Natural killer cell (primary cell): ENCODE measurements around the gene KNCN. TPM values are rescaled to one million over a fixed set of nuclear protein-coding genes. Genes with fewer than 3 reads are reported as not detected.

Experiments
- ATAC-seq, 3 donors: fragments of 150-1000 bp in 2 of 3; fragments of 200-7000 bp in 1 of 3; cut with Tn5 transposase; 1 replicate in 1 of 3; 2 replicates in 2 of 3; pipeline ENCODE4 v1.10.0; 2021; ENCODE audit warnings: mild to moderate bottlenecking in 2 of 3, moderate library complexity in 2 of 3
- DNase-seq, 2 donors: peaks; one replicate each; pipeline versions ENCODE4 v3.0.0 to v3.0.0-alpha.2; 2013 to 2021; ENCODE audit warnings: mixed read lengths in 1 of 2
- H3K27ac ChIP-seq: one replicate; pipeline ENCODE4 v1.5.1; 2013; ENCODE audit warnings: mild to moderate bottlenecking, low read length
- H3K27me3 ChIP-seq: one replicate; pipeline ENCODE4 v1.6.1; 2013; ENCODE audit warnings: low read length; ENCODE audit not compliant: control insufficient read depth, insufficient read depth
- H3K36me3 ChIP-seq: one replicate; pipeline ENCODE4 v1.6.1; 2013; ENCODE audit warnings: low read length; ENCODE audit not compliant: control insufficient read depth, insufficient read depth
- H3K4me1 ChIP-seq: one replicate; pipeline ENCODE4 v1.6.1; 2013; ENCODE audit warnings: low read length; ENCODE audit not compliant: control insufficient read depth, insufficient read depth
- H3K4me3 ChIP-seq: one replicate; pipeline ENCODE4 v1.5.1; 2013; ENCODE audit warnings: low read length
- H3K9me3 ChIP-seq: one replicate; pipeline ENCODE4 v1.6.1; 2013; ENCODE audit warnings: low read length; ENCODE audit not compliant: control insufficient read depth, insufficient read depth
- H3K27ac Mint-ChIP-seq, 2 donors: one replicate each; pipeline ENCODE4 v1.8.0; 2022; ENCODE audit warnings: mild to moderate bottlenecking in 2 of 2, mixed read lengths in 2 of 2, moderate library complexity in 1 of 2
- H3K27me3 Mint-ChIP-seq, 2 donors: one replicate each; pipeline ENCODE4 v1.8.0; 2022; ENCODE audit warnings: low read depth in 2 of 2, mixed read lengths in 2 of 2
- H3K36me3 Mint-ChIP-seq: one replicate; pipeline ENCODE4 v1.8.0; 2022; ENCODE audit warnings: mixed read lengths
- H3K4me1 Mint-ChIP-seq, 2 donors: one replicate each; pipeline ENCODE4 v1.8.0; 2022; ENCODE audit warnings: mixed read lengths in 2 of 2
- H3K4me3 Mint-ChIP-seq: one replicate; pipeline ENCODE4 v1.8.0; 2022; ENCODE audit warnings: mild to moderate bottlenecking, moderate library complexity, mixed read lengths
- H3K9me3 Mint-ChIP-seq, 2 donors: one replicate each; pipeline ENCODE4 v1.8.0; 2022; ENCODE audit warnings: mixed read lengths in 2 of 2
- WGBS: methylation state at CpG from one replicate; pipeline ENCODE4 v1.1.7; 2013; ENCODE audit warnings: missing lambda C conversion rate; ENCODE audit not compliant: insufficient coverage; 5-methylcytosine and 5-hydroxymethylcytosine counted together
- intact Hi-C: fragments of 100-400 bp; cut with micrococcal nuclease; formaldehyde crosslinking; loops from one replicate; pipeline ENCODE4 v1.14.2; 2022
- total RNA-seq, 4 donors: library from RNA; stranded (reverse); fragments of 120-200 nt in 1 of 4; gene quantifications; one replicate each; pipeline versions ENCODE4 v1.2.3 to v1.2.4, GENCODE V29; 2013 to 2022
- TF ChIP-seq, protein P1 (sequence below): fragments of 200-600 bp; IDR thresholded peaks from one replicate; pipeline ENCODE4 v1.8.0; 2022; ENCODE audit warnings: antibody characterized with exemption

The KNCN gene
- total RNA-seq, 3 donors from 2014 or later (not counting 1 experiment from before 2014, with no cell fraction given): 0.20 TPM; not detected in 2

DNA sequence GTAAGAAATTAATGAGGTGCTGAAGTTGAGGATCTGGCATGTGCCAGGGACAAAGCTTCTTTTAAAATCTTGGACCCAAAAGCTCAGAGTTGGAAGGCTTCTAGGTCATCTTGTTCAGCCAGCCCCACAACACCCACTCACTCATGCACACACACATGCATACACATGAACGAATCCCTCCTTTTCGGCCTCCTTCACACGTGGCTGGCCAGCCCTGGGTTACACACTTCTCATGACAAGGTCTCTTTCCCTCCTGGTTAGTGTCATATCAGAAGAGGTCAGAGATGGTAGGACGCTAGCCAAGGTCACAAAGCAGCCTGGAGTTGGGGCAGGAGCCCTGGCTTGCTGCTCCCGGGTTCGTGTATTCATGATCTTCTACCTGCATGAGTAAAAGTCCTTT lies 54.9 kb downstream of the KNCN start:
- H3K27me3 ChIP-seq: peaks cover 8% of the 10 kb centered on the region
- H3K4me3 ChIP-seq: no peak overlapping the region
- Mint-ChIP-seq H3K27ac (no peak overlapping the region), H3K9me3 (no peaks in the 10 kb centered on the region), H3K27me3 (peaks cover 44 to 53% of the 10 kb centered on the region in 2 donors), H3K36me3 (no peaks in the 10 kb centered on the region), H3K4me3 (no peak overlapping the region), H3K4me1 (no peaks in the 10 kb centered on the region)
- H3K4me1 ChIP-seq: no peaks in the 10 kb centered on the region
- intact Hi-C loops: no loop called here
- ATAC-seq (no peak), DNase-seq (no peak)
- H3K27ac ChIP-seq: no peak overlapping the region
- H3K9me3 ChIP-seq: no peaks in the 10 kb centered on the region
- 81% methylated on average over 6 of the region's 6 CpGs for WGBS
- TF ChIP-seq, protein P1, sequence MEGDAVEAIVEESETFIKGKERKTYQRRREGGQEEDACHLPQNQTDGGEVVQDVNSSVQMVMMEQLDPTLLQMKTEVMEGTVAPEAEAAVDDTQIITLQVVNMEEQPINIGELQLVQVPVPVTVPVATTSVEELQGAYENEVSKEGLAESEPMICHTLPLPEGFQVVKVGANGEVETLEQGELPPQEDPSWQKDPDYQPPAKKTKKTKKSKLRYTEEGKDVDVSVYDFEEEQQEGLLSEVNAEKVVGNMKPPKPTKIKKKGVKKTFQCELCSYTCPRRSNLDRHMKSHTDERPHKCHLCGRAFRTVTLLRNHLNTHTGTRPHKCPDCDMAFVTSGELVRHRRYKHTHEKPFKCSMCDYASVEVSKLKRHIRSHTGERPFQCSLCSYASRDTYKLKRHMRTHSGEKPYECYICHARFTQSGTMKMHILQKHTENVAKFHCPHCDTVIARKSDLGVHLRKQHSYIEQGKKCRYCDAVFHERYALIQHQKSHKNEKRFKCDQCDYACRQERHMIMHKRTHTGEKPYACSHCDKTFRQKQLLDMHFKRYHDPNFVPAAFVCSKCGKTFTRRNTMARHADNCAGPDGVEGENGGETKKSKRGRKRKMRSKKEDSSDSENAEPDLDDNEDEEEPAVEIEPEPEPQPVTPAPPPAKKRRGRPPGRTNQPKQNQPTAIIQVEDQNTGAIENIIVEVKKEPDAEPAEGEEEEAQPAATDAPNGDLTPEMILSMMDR: no peak
- H3K36me3 ChIP-seq: no peaks in the 10 kb centered on the region

DNA sequence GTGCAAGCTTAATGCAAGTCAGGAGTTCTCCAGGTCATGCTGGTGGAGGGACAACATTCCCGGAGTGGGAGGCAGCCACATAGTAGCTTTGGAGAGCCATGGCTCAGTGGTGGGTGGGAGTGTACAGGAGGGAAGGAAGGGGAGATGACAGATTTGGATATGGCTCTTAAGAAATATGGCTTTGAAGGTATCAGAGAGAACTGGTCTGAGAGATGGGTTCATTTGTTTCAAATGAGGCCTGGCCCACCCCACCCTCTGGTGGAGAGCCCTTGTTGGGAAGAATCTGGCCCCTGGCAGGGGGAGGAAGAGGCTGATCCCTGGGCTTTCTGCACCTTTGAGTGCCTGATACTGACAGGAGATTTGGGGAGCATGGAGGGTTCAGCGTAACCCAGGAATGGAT lies 55.7 kb downstream of the KNCN start:
- Histone ChIP-seq H3K27ac (no peak overlapping the region), H3K4me1 (no peaks in the 10 kb centered on the region), H3K9me3 (no peaks in the 10 kb centered on the region), H3K36me3 (no peaks in the 10 kb centered on the region), H3K27me3 (peaks cover 11% of the 10 kb centered on the region), H3K4me3 (no peak overlapping the region)
- H3K9me3 Mint-ChIP-seq: no peaks in the 10 kb centered on the region
- DNase-seq (no peak), ATAC-seq (no peak)
- H3K27ac Mint-ChIP-seq: no peak overlapping the region
- TF ChIP-seq, protein P1: no peak
- no peak overlapping the region for H3K4me3 Mint-ChIP-seq
- H3K27me3 Mint-ChIP-seq: peaks cover 48 to 57% of the 10 kb centered on the region in 2 donors
- H3K4me1 Mint-ChIP-seq: no peaks in the 10 kb centered on the region
- H3K36me3 Mint-ChIP-seq: no peaks in the 10 kb centered on the region
- WGBS: 91% methylated on average over 2 of the region's 2 CpGs
- intact Hi-C loops: no loop called here

Other genes with a start within 250 kb of the KNCN start
- gene LRRC41, start 248.0 kb downstream of the KNCN start, total RNA-seq: 10 to 100 TPM; 35.0 to 43.9 (median 35.8) TPM
- gene UQCRH, start 247.9 kb downstream of the KNCN start, total RNA-seq: 100 to 1,000 TPM in 2 of 3 donors, 10 to 100 TPM in 1; 91.1 to 120 (median 107) TPM
- 10 to 100 TPM; 25.9 to 41.0 (median 36.3) TPM for gene NSUN4, start 210.8 kb downstream of the KNCN start, total RNA-seq
- gene FAAH, start 157.3 kb downstream of the KNCN start, total RNA-seq: 1 to 10 TPM; 4.7 to 10.0 (median 7.9) TPM
- not detected for gene DMBX1, start 61.8 kb downstream of the KNCN start, total RNA-seq
- 10 to 100 TPM; 59.5 to 81.5 (median 65.5) TPM for gene MKNK1, start 52.6 kb upstream of the KNCN start, total RNA-seq
- 10 to 100 TPM; 16.7 to 25.1 (median 19.2) TPM for gene MOB3C, start 65.2 kb upstream of the KNCN start, total RNA-seq
- 10 to 100 TPM; 18.0 to 21.7 (median 19.0) TPM for gene ATPAF1, start 116.7 kb upstream of the KNCN start, total RNA-seq
- gene TEX38, start 120.2 kb upstream of the KNCN start, total RNA-seq: under 1 TPM in 2 of 3 donors, not detected in 1; 0.26 to 0.75 TPM
- gene EFCAB14, start 167.5 kb upstream of the KNCN start, total RNA-seq: 100 to 1,000 TPM in 2 of 3 donors, 10 to 100 TPM in 1; 77.7 to 130 (median 119) TPM
- gene CYP4B1, start 247.4 kb upstream of the KNCN start, total RNA-seq: not detected